Measurements from ENCODE around the gene IFT20. TPM values are rescaled to one million over a fixed set of nuclear protein-coding genes. Genes with fewer than 3 reads are reported as not detected.

IFT20 gene
- total and polyA plus RNA-seq, 9 of the 15 experiments (the other 6 are each of a cell fraction or from before 2014, with no cell fraction given), result 11.2 to 38.6 (median 20.1) TPM

DNA sequence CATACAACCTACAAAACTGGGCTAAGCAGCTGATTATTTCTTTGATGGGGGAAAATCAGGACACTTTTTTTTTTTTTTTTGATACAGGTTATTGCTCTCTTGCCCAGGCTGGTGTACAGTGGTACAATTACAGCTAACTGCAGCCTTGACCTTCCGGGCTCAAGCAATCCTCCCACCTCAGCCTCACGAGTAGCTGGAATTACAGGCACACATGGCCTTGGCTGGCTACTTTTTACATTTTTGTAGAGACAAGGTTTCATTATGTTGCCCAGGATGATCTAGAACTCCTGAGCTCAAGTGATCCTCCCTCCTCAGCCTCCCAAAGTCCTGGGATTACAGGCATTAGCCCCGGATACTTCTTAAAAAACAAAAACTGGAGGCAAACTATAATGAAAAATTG, 36.8 kb downstream of the IFT20 start:
- no peaks in the 10 kb centered on the region for H4K20me1 ChIP-seq (replicated peaks; ENCODE audit: control insufficient read depth, insufficient read depth, low read length)
- H3K9ac ChIP-seq (ENCODE audit: insufficient read depth in 1 of 2, low read depth in 2 of 2, low read length in 2 of 2), result no peak overlapping the region
- ChIA-PET CTCF (ENCODE audit: low intra/inter-chr PET ratio) (no interaction called here), POLR2A (no interaction called here)
- H2AFZ ChIP-seq (ENCODE audit: low read depth, low read length), result no peak overlapping the region
- H3K79me2 ChIP-seq (ENCODE audit: control insufficient read depth, insufficient read depth, low read length), result no peaks in the 10 kb centered on the region
- ATAC-seq (no peak), FAIRE-seq (no peak), DNase-seq (ENCODE audit: extremely low read depth in 1 of 4, low spot score in 3 of 4) (no peak)
- H3K36me3 ChIP-seq (ENCODE audit: control insufficient read depth, insufficient read depth, low read length), result no peaks in the 10 kb centered on the region
- no peaks in the 10 kb centered on the region for H3K9me1 ChIP-seq (ENCODE audit: control insufficient read depth, insufficient read depth, low read length)
- intact Hi-C loops (cut with micrococcal nuclease) (no loop called here), in situ Hi-C loops (cut with MboI) (no loop called here)
- WGBS (ENCODE audit: insufficient coverage, low coverage, missing lambda C conversion rate), result 59% methylated on average over 3 of the region's 3 CpGs
- H3K4me3 ChIP-seq, result no peak overlapping the region
- no TSS peak for BruUV-seq (replicated peaks)
- H3K4me2 ChIP-seq (ENCODE audit: insufficient read depth, low read length), result no peak overlapping the region
- no peak overlapping the region for H3K27ac ChIP-seq (ENCODE audit: extremely low read depth, low read depth, low read length)
- TF ChIP-seq, protein P1, sequence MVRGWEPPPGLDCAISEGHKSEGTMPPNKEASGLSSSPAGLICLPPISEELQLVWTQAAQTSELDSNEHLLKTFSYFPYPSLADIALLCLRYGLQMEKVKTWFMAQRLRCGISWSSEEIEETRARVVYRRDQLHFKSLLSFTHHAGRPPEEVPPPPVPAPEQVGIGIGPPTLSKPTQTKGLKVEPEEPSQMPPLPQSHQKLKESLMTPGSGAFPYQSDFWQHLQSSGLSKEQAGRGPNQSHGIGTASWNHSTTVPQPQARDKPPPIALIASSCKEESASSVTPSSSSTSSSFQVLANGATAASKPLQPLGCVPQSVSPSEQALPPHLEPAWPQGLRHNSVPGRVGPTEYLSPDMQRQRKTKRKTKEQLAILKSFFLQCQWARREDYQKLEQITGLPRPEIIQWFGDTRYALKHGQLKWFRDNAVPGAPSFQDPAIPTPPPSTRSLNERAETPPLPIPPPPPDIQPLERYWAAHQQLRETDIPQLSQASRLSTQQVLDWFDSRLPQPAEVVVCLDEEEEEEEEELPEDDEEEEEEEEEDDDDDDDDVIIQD (CRISPR knock-in tag; IDR thresholded peaks at IDR 0.05), result no peak
- no peak for TF ChIP-seq ZNF695 (CRISPR knock-in tag; IDR thresholded peaks at IDR 0.05)
- no peak for TF ChIP-seq ETS2 (tag; IDR thresholded peaks at IDR 0.05; ENCODE audit: borderline replicate concordance, poor library complexity, severe bottlenecking)
- no peak for TF ChIP-seq RCOR1 (IDR thresholded peaks at IDR 0.05; ENCODE audit: borderline replicate concordance in 1 of 2, low read depth in 2 of 2, low read length in 2 of 2)
- no peak for TF ChIP-seq MXI1 (IDR thresholded peaks at IDR 0.05; ENCODE audit: low read depth, low read length)
- TF ChIP-seq, protein P2, sequence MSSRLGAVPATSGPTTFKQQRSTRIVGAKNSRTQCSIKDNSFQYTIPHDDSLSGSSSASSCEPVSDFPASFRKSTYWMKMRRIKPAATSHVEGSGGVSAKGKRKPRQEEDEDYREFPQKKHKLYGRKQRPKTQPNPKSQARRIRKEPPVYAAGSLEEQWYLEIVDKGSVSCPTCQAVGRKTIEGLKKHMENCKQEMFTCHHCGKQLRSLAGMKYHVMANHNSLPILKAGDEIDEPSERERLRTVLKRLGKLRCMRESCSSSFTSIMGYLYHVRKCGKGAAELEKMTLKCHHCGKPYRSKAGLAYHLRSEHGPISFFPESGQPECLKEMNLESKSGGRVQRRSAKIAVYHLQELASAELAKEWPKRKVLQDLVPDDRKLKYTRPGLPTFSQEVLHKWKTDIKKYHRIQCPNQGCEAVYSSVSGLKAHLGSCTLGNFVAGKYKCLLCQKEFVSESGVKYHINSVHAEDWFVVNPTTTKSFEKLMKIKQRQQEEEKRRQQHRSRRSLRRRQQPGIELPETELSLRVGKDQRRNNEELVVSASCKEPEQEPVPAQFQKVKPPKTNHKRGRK (tag; IDR thresholded peaks at IDR 0.05), result no peak
- no peak for TF ChIP-seq CAMTA2 (CRISPR knock-in tag; conservative IDR thresholded peaks at IDR 0.05)
- no peak for TF ChIP-seq PHF8 (IDR thresholded peaks at IDR 0.05; ENCODE audit: borderline replicate concordance, low read length)
- no peak for TF ChIP-seq ZNF23 (CRISPR knock-in tag; IDR thresholded peaks at IDR 0.05)
- H3K4me1 ChIP-seq (replicated peaks in 1 of 2; ENCODE audit: control insufficient read depth in 2 of 2, insufficient read depth in 2 of 2, low read length in 2 of 2), result no peaks in the 10 kb centered on the region
- no peaks in the 10 kb centered on the region for H3K27me3 ChIP-seq (ENCODE audit: control insufficient read depth in 2 of 2, insufficient read depth in 2 of 2, low read length in 2 of 2)
- no peaks in the 10 kb centered on the region for H3K9me3 ChIP-seq (replicated peaks; ENCODE audit: control insufficient read depth, insufficient read depth, low read depth, low read length)

All from K562 (cell line).